Ishikawa (cell line): ENCODE measurements around the gene CCDC15.

Experiments
- CREB1 ChIP-seq: IDR thresholded peaks from 2 replicates; pipeline ENCODE4 v1.6.1; 2012; ENCODE audit warnings: low read depth
- TAF1 ChIP-seq: IDR thresholded peaks from 2 replicates; pipeline ENCODE4 v1.6.1; 2012; ENCODE audit warnings: low read depth, mild to moderate bottlenecking
- TEAD4 ChIP-seq: IDR thresholded peaks from 2 replicates; pipeline ENCODE4 v1.6.1; 2012

DNA sequence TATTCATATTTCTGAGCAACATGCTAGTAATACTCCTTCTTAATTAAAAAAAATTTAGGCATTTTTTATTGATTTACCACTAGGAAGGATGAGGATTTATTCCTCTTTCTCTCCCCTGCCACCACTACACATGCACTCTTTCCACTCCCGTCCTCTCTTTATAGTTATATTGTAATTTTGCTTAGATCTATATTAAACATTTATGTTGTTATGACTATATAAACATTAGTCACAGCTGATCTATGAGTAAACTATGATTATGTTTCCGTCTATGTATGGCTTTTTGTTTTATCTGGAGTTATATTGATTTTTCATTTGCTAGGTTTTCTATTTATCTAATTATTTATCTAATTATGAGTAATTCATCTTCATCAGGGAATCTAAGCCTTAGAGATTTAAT lies 17.8 kb downstream of the CCDC15 start:
- no peak for TF ChIP-seq CREB1
- no peak for TF ChIP-seq TAF1
- TF ChIP-seq TEAD4: no peak
